Measurements from ENCODE around the gene FXYD3. TPM values are rescaled to one million over a fixed set of nuclear protein-coding genes. Genes with fewer than 3 reads are reported as not detected.

FXYD3 gene
- total RNA-seq, 1 donor from 2014 or later, result not detected

- no peak overlapping the region for H3K4me3 ChIP-seq (ENCODE audit: low read depth, low read length)
- no peak for TF ChIP-seq CTCF (conservative IDR thresholded peaks at IDR 0.05; ENCODE audit: low read depth, low read length)
- no peak for DNase-seq (ENCODE audit: low read depth)
Measured at GRCh38 chr19:35110974-35111373, 4.6 kb upstream of the FXYD3 start.

GRCh38 chr19:35112995-35113688 is 2.5 kb upstream of the FXYD3 start:
- TF ChIP-seq CTCF (conservative IDR thresholded peaks at IDR 0.05; ENCODE audit: low read depth, low read length), result no peak
- no peak overlapping the region for H3K4me3 ChIP-seq (ENCODE audit: low read depth, low read length)
- DNase-seq (ENCODE audit: low read depth), result no peak

- peak; percentile 97 for TF ChIP-seq CTCF (conservative IDR thresholded peaks at IDR 0.05; ENCODE audit: low read depth, low read length)
- no peak for DNase-seq (ENCODE audit: low read depth)
- H3K4me3 ChIP-seq (ENCODE audit: low read depth, low read length), result no peak overlapping the region
Measured at GRCh38 chr19:35114353-35115176, 1.1 kb upstream of the FXYD3 start.

- no peak for DNase-seq (ENCODE audit: low read depth)
- no peak for TF ChIP-seq CTCF (conservative IDR thresholded peaks at IDR 0.05; ENCODE audit: low read depth, low read length)
- H3K4me3 ChIP-seq (ENCODE audit: low read depth, low read length), result no peak overlapping the region
Measured at GRCh38 chr19:35116072-35116801, 614 bp downstream of the FXYD3 start.

- H3K4me3 ChIP-seq (ENCODE audit: low read depth, low read length), result no peak overlapping the region
- no peak for DNase-seq (ENCODE audit: low read depth)
- TF ChIP-seq CTCF (conservative IDR thresholded peaks at IDR 0.05; ENCODE audit: low read depth, low read length), result no peak
Measured at GRCh38 chr19:35117116-35117515, 1.5 kb downstream of the FXYD3 start.

- TF ChIP-seq CTCF (conservative IDR thresholded peaks at IDR 0.05; ENCODE audit: low read depth, low read length), result no peak
- DNase-seq (ENCODE audit: low read depth), result no peak
- no peak overlapping the region for H3K4me3 ChIP-seq (ENCODE audit: low read depth, low read length)
Measured at GRCh38 chr19:35117799-35118198, 2.2 kb downstream of the FXYD3 start.
